Left forelimb (tissue), 1 donor: ENCODE results near the gene TBC1D12.
"Not testable (repeated sequence)": the region's sequence is repeated elsewhere in the genome, so short reads cannot be mapped to it uniquely, and the experiment has no call there.

Source experiments
- DNase-seq: peaks from one replicate; pipeline ENCODE4 v3.0.0-alpha.2; 2018; ENCODE audit warnings: low spot score

The TBC1D12 gene

GRCh38 chr10:94546049-94546900, 143.9 kb downstream of the TBC1D12 start:
- DNase-seq: no peak

DNA sequence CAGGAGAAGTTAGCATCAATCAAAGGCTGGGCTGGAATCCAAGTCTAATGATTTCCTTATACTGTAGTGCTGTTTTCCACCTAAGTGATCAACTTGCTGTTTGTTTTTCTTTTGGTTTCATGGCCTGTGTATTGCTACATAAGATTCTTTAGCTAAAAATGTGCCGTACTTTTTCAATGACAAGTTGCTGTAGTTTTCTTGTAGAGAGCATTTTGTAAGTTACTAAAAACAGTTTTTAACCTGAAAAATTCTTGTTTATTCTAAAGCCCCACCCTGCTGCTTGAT, 144.5 kb downstream of the TBC1D12 start:
- DNase-seq: no peak

GRCh38 chr10:94549221-94549620, 146.9 kb downstream of the TBC1D12 start:
- DNase-seq: no peak

- DNase-seq: not testable (repeated sequence)
Measured at GRCh38 chr10:94567714-94568307, 165.5 kb downstream of the TBC1D12 start.

DNA sequence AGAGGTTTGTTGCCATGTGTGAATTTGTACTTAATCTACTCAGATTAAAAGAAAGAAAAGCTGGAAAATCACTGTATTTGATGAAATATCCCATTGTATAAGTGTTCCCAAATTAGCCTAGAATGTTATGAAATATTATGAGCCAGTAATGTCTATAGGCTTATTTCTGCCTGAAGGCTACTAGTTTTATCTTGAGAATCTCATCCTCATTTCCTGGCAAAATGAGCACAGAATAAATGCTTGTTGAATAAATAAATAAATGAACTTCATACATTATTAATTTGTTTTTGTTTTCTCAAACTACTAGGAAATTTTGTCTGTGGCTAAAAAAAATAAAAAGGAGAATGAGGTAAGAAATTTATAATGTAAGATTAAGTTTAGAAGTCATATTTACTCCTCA, 168.7 kb downstream of the TBC1D12 start:
- DNase-seq: no peak

DNA sequence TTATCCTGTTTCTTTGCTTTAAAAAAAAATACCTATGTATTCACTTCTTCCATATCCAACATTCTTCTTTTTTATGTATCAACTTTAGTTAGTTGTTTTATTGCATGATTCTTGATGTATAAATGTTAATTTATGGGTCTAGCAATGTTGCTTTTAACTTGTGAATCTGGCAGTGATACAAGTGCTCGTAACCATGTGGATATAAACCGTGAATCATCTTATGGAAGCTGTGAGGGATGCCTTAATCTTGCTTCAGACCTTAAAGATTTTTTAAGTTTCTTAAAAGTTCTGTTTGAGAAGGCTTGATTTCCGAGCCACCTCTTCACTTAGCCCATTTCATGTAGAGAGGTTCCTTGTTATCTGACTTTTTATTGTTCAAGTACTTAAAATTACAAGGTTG, 169.2 kb downstream of the TBC1D12 start:
- DNase-seq: no peak

GRCh38 chr10:94578790-94579189, 176.4 kb downstream of the TBC1D12 start:
- DNase-seq: no peak

GRCh38 chr10:94583124-94583523, 180.8 kb downstream of the TBC1D12 start:
- DNase-seq: no peak
